CD4-positive, CD25-positive, alpha-beta regulatory T cell (primary cell): ENCODE results near the gene FNDC1. TPM values are rescaled to one million over a fixed set of nuclear protein-coding genes. Genes with fewer than 3 reads are reported as not detected.

ENCODE experiments used
- ATAC-seq, 2 donors: fragments of 150-1000 bp; cut with Tn5 transposase; one replicate each; pipeline ENCODE4 v1.10.0; 2021; ENCODE audit warnings: low read depth in 2 of 2, moderate number of reproducible peaks in 2 of 2, moderate library complexity in 1 of 2
- DNase-seq, 3 donors: peaks; one replicate each; pipeline versions ENCODE4 v3.0.0 to v3.0.0-alpha.2; 2012 to 2022; ENCODE audit warnings: mixed read lengths in 1 of 3
- H3K27ac ChIP-seq: one replicate; pipeline ENCODE4 v1.7.0; 2013; ENCODE audit warnings: mild to moderate bottlenecking, low read length; ENCODE audit not compliant: insufficient read depth, poor library complexity, severe bottlenecking
- H3K27me3 ChIP-seq: one replicate; pipeline ENCODE4 v1.7.0; 2013; ENCODE audit warnings: low read length; ENCODE audit not compliant: control insufficient read depth, insufficient read depth
- H3K36me3 ChIP-seq: one replicate; pipeline ENCODE4 v1.7.0; 2013; ENCODE audit warnings: mild to moderate bottlenecking, low read length, moderate library complexity; ENCODE audit not compliant: control insufficient read depth, insufficient read depth
- H3K4me1 ChIP-seq: 2 replicates; pipeline ENCODE4 v1.7.0; 2013; ENCODE audit warnings: mild to moderate bottlenecking, low read length; ENCODE audit not compliant: insufficient read depth, control insufficient read depth, poor library complexity, severe bottlenecking
- H3K4me3 ChIP-seq: one replicate; pipeline ENCODE4 v1.7.0; 2013; ENCODE audit warnings: low read depth, mild to moderate bottlenecking, low read length, moderate library complexity
- H3K9me3 ChIP-seq, 2 experiments: 1 replicate in 1 of 2; 2 replicates in 1 of 2; pipeline ENCODE4 v1.7.0; 2013; ENCODE audit warnings: low read length in 2 of 2, mild to moderate bottlenecking in 1 of 2, moderate library complexity in 1 of 2; ENCODE audit not compliant: control insufficient read depth in 2 of 2
- H3K27ac Mint-ChIP-seq, 3 donors: one replicate each; pipeline ENCODE4 v1.8.0; 2020 to 2022; ENCODE audit warnings: mild to moderate bottlenecking in 3 of 3, mixed read lengths in 3 of 3, moderate library complexity in 2 of 3
- H3K27me3 Mint-ChIP-seq: one replicate; pipeline ENCODE4 v1.8.0; 2022; ENCODE audit warnings: mild to moderate bottlenecking, mixed read lengths
- H3K36me3 Mint-ChIP-seq: one replicate; pipeline ENCODE4 v1.8.0; 2020; ENCODE audit warnings: mixed read lengths
- H3K4me1 Mint-ChIP-seq, 4 donors: one replicate each; pipeline ENCODE4 v1.8.0; 2020 to 2022; ENCODE audit warnings: mixed read lengths in 4 of 4, mild to moderate bottlenecking in 1 of 4
- H3K4me3 Mint-ChIP-seq, 4 donors: one replicate each; pipeline ENCODE4 v1.8.0; 2020 to 2022; ENCODE audit warnings: mild to moderate bottlenecking in 4 of 4, mixed read lengths in 4 of 4, moderate library complexity in 3 of 4
- H3K9me3 Mint-ChIP-seq, 7 donors: one replicate each; pipeline ENCODE4 v1.8.0; 2020 to 2022; ENCODE audit warnings: mixed read lengths in 7 of 7, mild to moderate bottlenecking in 3 of 7, moderate library complexity in 2 of 7
- polyA plus RNA-seq, 4 donors: library from polyadenylated mRNA; unstranded; fragments of 300-500 nt; fragmentation: Illumina TruSeq; gene quantifications; one replicate each; pipeline ENCODE4 v1.2.3, GENCODE V29; 2021
- total RNA-seq: library from RNA; stranded (reverse); gene quantifications from one replicate; pipeline ENCODE4 v1.2.3, GENCODE V29; 2022

Gene FNDC1
- total and polyA plus RNA-seq, 5 donors from 2014 or later, result 0.17 TPM; not detected in 4

DNA sequence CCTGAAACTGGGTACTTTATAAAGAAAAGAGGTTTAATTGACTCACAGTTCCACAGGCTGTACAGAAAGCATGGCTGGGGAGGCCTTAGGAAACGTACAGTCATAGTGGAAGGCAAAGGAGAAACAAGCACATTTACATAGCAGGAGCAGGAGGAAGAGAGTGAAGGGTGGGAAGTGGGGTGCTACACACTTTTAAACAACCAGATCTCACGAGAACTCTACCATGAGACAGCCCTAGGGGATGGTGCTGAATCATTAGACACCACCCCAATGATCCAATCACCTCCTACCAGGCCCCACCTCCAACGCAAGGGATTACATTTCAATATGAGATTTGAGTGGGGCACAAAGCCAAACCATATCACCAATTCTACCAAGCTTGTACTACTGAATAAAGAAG is 7.4 kb upstream of the FNDC1 start:
- Histone ChIP-seq H3K4me3 (no peak overlapping the region), H3K27ac (no peak overlapping the region), H3K9me3 (peaks cover 0 to 7% of the 10 kb centered on the region in 2 experiments), H3K27me3 (peaks cover 40% of the 10 kb centered on the region), H3K36me3 (no peaks in the 10 kb centered on the region), H3K4me1 (no peaks in the 10 kb centered on the region)
- ATAC-seq (no peak), DNase-seq (no peak)
- H3K9me3 Mint-ChIP-seq, result peaks cover 4 to 11% (median 8%) of the 10 kb centered on the region in 7 donors
- H3K4me1 Mint-ChIP-seq, result no peaks in the 10 kb centered on the region
- H3K36me3 Mint-ChIP-seq, result no peaks in the 10 kb centered on the region
- peaks cover 60% of the 10 kb centered on the region for H3K27me3 Mint-ChIP-seq
- H3K27ac Mint-ChIP-seq, result peak overlapping the region in 1 of 3 donors; percentile 6
- H3K4me3 Mint-ChIP-seq, result no peak overlapping the region

DNA sequence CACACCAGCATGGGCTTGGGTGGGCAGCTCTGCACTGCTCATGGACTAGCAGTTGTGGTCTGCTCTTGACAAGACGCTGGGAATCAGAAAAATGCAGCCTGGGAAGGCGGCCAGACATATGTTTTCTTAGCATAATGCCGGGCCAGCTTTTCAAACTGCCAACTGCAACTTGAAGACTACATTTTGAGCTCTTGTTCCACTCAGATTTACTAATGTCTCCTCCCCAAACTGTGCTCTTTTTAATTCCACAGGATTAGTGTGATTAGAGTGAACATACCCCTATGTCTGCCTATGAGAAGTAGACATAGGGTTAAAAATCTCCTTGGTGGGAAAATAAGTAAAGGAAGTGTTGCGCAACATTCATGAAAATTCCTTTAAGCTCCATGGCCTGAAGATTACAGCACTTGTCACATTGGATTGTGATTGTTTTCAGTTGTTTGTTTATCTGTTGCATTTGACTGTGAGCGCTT is 5.3 kb upstream of the FNDC1 start:
- Mint-ChIP-seq H3K27ac (no peak overlapping the region), H3K36me3 (no peaks in the 10 kb centered on the region), H3K4me1 (peaks cover 0 to 11% (median 3%) of the 10 kb centered on the region in 4 donors), H3K27me3 (peaks cover 66% of the 10 kb centered on the region), H3K4me3 (no peak overlapping the region), H3K9me3 (peaks cover 0 to 2% (median 0%) of the 10 kb centered on the region in 7 donors)
- DNase-seq, result no peak
- Histone ChIP-seq H3K36me3 (no peaks in the 10 kb centered on the region), H3K4me1 (peaks cover 5% of the 10 kb centered on the region), H3K27ac (no peak overlapping the region), H3K4me3 (no peak overlapping the region), H3K9me3 (no peaks in the 10 kb centered on the region), H3K27me3 (peaks cover 38% of the 10 kb centered on the region)
- ATAC-seq, result no peak

GRCh38 chr6:159168536-159169192 is 536 bp upstream of the FNDC1 start:
- Histone ChIP-seq H3K4me3 (no peak overlapping the region), H3K9me3 (no peaks in the 10 kb centered on the region), H3K4me1 (peaks cover 11% of the 10 kb centered on the region), H3K27ac (no peak overlapping the region), H3K27me3 (peaks cover 67% of the 10 kb centered on the region), H3K36me3 (no peaks in the 10 kb centered on the region)
- Mint-ChIP-seq H3K9me3 (peaks cover 0 to 2% (median 0%) of the 10 kb centered on the region in 7 donors), H3K27me3 (peaks cover 85% of the 10 kb centered on the region), H3K36me3 (no peaks in the 10 kb centered on the region), H3K27ac (no peak overlapping the region), H3K4me3 (peak overlapping the region; percentile 51 to 90 (median 76)), H3K4me1 (peaks cover 0 to 17% (median 8%) of the 10 kb centered on the region in 4 donors)
- DNase-seq (peak in 2 of 3 donors; percentile 4 to 23), ATAC-seq (peak in 1 of 2 donors; percentile 15)

DNA sequence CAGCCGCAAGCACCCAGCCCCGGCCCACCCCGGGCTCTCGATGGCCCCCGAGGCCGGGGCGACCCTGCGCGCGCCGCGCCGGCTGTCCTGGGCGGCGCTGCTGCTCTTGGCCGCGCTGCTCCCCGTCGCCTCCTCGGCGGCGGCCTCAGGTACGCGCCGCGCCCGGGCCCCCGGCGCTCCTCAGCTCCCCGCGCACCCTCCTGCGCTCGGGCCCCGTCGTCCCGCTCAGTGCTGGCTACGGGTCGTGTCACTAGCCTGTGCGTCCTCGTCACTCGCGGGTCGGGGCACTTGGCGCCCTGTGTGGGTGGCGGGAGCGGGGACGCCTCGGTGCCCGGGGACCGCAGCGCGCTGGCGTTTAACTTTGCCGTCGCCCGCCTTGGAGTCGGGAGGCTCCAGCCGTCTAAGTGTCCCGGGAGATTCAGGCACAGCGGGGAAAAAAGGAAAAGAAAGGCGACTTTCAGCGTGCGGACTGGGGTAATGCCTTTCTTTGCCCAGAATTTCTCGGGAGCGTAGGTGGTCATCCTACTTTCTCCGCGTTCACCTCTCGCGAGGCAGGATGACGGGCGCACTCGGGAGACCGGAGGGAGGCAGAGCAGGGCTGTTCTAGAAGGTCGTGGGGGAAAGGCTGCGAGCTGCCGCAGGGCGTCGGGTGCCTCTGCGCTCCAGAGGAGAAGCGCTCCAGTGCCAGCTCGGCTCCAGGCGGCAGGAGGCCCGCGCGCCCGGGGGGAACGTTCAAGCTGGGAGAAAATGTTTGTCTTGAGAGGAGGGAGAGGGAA is 545 bp downstream of the FNDC1 start:
- H3K4me1 ChIP-seq, result peaks cover 15% of the 10 kb centered on the region
- no peaks in the 10 kb centered on the region for H3K36me3 ChIP-seq
- H3K27ac Mint-ChIP-seq, result no peak overlapping the region
- ATAC-seq, result no peak
- H3K4me1 Mint-ChIP-seq, result peaks cover 0 to 22% (median 12%) of the 10 kb centered on the region in 4 donors
- no peaks in the 10 kb centered on the region for H3K9me3 ChIP-seq
- H3K27me3 Mint-ChIP-seq, result peaks cover 86% of the 10 kb centered on the region
- H3K27me3 ChIP-seq, result peaks cover 69% of the 10 kb centered on the region
- no peak overlapping the region for H3K4me3 ChIP-seq
- H3K9me3 Mint-ChIP-seq, result peaks cover 0 to 1% (median 0%) of the 10 kb centered on the region in 7 donors
- no peaks in the 10 kb centered on the region for H3K36me3 Mint-ChIP-seq
- H3K27ac ChIP-seq, result no peak overlapping the region
- H3K4me3 Mint-ChIP-seq, result peak overlapping the region; percentile 46 to 65 (median 54)
- DNase-seq, result peak in 2 of 3 donors; percentile 2 to 38

DNA sequence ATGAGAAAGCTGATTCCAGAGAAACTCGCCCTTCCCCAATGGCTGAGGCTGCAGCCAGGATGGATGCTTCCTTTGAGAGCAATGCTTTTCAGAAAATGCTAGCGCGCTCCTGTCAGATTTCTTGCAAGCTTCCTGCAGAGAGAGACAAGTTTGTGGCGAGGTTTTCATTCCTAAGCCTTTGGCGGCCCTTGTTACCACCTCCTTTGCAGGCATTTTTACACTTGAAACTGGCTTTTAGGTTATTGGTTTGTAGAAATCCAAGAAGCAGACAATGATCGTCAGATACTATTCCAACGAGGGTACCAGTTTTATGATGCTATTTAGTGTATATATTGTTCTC is 1.1 kb downstream of the FNDC1 start:
- H3K4me3 ChIP-seq, result no peak overlapping the region
- H3K4me1 Mint-ChIP-seq, result peaks cover 0 to 22% (median 12%) of the 10 kb centered on the region in 4 donors
- H3K27me3 ChIP-seq, result peaks cover 63% of the 10 kb centered on the region
- no peak overlapping the region for H3K27ac Mint-ChIP-seq
- H3K4me3 Mint-ChIP-seq, result peak overlapping the region; percentile 46 to 80 (median 58)
- DNase-seq (no peak), ATAC-seq (no peak)
- no peaks in the 10 kb centered on the region for H3K36me3 ChIP-seq
- peaks cover 0 to 1% (median 0%) of the 10 kb centered on the region in 7 donors for H3K9me3 Mint-ChIP-seq
- no peak overlapping the region for H3K27ac ChIP-seq
- H3K27me3 Mint-ChIP-seq, result peaks cover 86% of the 10 kb centered on the region
- H3K36me3 Mint-ChIP-seq, result no peaks in the 10 kb centered on the region
- peaks cover 15% of the 10 kb centered on the region for H3K4me1 ChIP-seq
- no peaks in the 10 kb centered on the region for H3K9me3 ChIP-seq

- Histone ChIP-seq H3K27ac (no peak overlapping the region), H3K4me3 (no peak overlapping the region), H3K27me3 (peaks cover 56% of the 10 kb centered on the region), H3K4me1 (peaks cover 15% of the 10 kb centered on the region), H3K9me3 (no peaks in the 10 kb centered on the region), H3K36me3 (no peaks in the 10 kb centered on the region)
- no peaks in the 10 kb centered on the region for H3K36me3 Mint-ChIP-seq
- no peak for ATAC-seq
- H3K4me3 Mint-ChIP-seq, result peak overlapping the region; percentile 7 to 84 (median 36)
- peaks cover 0 to 1% (median 0%) of the 10 kb centered on the region in 7 donors for H3K9me3 Mint-ChIP-seq
- DNase-seq, result no peak
- H3K27me3 Mint-ChIP-seq, result peaks cover 88% of the 10 kb centered on the region
- H3K27ac Mint-ChIP-seq, result no peak overlapping the region
- peaks cover 0 to 22% (median 12%) of the 10 kb centered on the region in 4 donors for H3K4me1 Mint-ChIP-seq
Measured at GRCh38 chr6:159170999-159171712, 2.0 kb downstream of the FNDC1 start.

DNA sequence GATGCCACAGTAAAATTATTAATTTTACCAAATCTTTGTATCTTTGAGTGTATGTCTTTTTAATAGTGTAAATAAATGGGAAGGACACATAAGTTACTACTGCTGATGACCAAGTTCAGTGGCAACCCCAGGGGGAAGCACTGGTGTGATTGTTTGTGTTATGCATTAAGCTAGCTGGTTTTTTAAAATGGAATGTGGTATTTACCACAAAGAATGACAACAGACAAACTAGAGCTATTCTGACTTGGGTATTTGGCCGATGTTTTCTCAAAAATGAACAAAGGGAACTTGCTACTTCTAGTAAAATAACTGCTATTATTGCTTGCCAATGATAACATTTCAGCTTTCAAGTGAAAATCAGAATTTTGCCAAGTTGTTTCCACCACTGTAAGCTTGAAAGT is 2.9 kb downstream of the FNDC1 start:
- H3K36me3 ChIP-seq, result no peaks in the 10 kb centered on the region
- peaks cover 46% of the 10 kb centered on the region for H3K27me3 ChIP-seq
- no peak overlapping the region for H3K4me3 ChIP-seq
- Mint-ChIP-seq H3K36me3 (no peaks in the 10 kb centered on the region), H3K4me3 (peak overlapping the region in 1 of 4 donors; percentile 63), H3K27ac (no peak overlapping the region), H3K4me1 (peaks cover 0 to 22% (median 12%) of the 10 kb centered on the region in 4 donors), H3K27me3 (peaks cover 82% of the 10 kb centered on the region), H3K9me3 (peaks cover 0 to 1% (median 0%) of the 10 kb centered on the region in 7 donors)
- no peak for ATAC-seq
- DNase-seq, result no peak
- H3K9me3 ChIP-seq, result no peaks in the 10 kb centered on the region
- no peak overlapping the region for H3K27ac ChIP-seq
- H3K4me1 ChIP-seq, result peaks cover 15% of the 10 kb centered on the region
